ENCODE measurements around the gene MNS1. TPM values are rescaled to one million over a fixed set of nuclear protein-coding genes. Genes with fewer than 3 reads are reported as not detected.
"Not testable (repeated sequence)": the region's sequence is repeated elsewhere in the genome, so short reads cannot be mapped to it uniquely, and the experiment has no call there.

The MNS1 gene
- total RNA-seq, 1 donor from 2014 or later: 0.84 TPM

- Histone ChIP-seq H3K36me3 (ENCODE audit: control insufficient read depth, insufficient read depth, low read length) (no peaks in the 10 kb centered on the region), H3K4me3 (ENCODE audit: low read depth, low read length) (no peak overlapping the region), H3K27me3 (ENCODE audit: control insufficient read depth, insufficient read depth, low read length) (no peaks in the 10 kb centered on the region)
- no peak for TF ChIP-seq CTCF (IDR thresholded peaks at IDR 0.05; ENCODE audit: insufficient read depth, low read length, poor library complexity, severe bottlenecking)
- no peak for DNase-seq (ENCODE audit: low read depth)
Observed at GRCh38 chr15:56411122-56411749, 53.7 kb downstream of the MNS1 start.

GRCh38 chr15:56410721-56411120, 54.2 kb downstream of the MNS1 start:
- Histone ChIP-seq H3K27me3 (ENCODE audit: control insufficient read depth, insufficient read depth, low read length) (no peaks in the 10 kb centered on the region), H3K36me3 (ENCODE audit: control insufficient read depth, insufficient read depth, low read length) (no peaks in the 10 kb centered on the region), H3K4me3 (ENCODE audit: low read depth, low read length) (no peak overlapping the region)
- DNase-seq (ENCODE audit: low read depth): no peak
- TF ChIP-seq CTCF (IDR thresholded peaks at IDR 0.05; ENCODE audit: insufficient read depth, low read length, poor library complexity, severe bottlenecking): no peak

- not testable (repeated sequence) for H3K27me3 ChIP-seq (ENCODE audit: control insufficient read depth, insufficient read depth, low read length); H3K36me3 ChIP-seq (ENCODE audit: control insufficient read depth, insufficient read depth, low read length); DNase-seq (ENCODE audit: low read depth); H3K4me3 ChIP-seq (ENCODE audit: low read depth, low read length)
Observed at GRCh38 chr15:56399209-56399608, 65.7 kb downstream of the MNS1 start.

GRCh38 chr15:56397325-56397724, 67.6 kb downstream of the MNS1 start:
- H3K27me3 ChIP-seq (ENCODE audit: control insufficient read depth, insufficient read depth, low read length); H3K36me3 ChIP-seq (ENCODE audit: control insufficient read depth, insufficient read depth, low read length); DNase-seq (ENCODE audit: low read depth); H3K4me3 ChIP-seq (ENCODE audit: low read depth, low read length): not testable (repeated sequence)

- no peaks in the 10 kb centered on the region for H3K27me3 ChIP-seq (ENCODE audit: control insufficient read depth, insufficient read depth, low read length)
- TF ChIP-seq CTCF (IDR thresholded peaks at IDR 0.05; ENCODE audit: insufficient read depth, low read length, poor library complexity, severe bottlenecking): no peak
- H3K4me3 ChIP-seq (ENCODE audit: low read depth, low read length): no peak overlapping the region
- H3K36me3 ChIP-seq (ENCODE audit: control insufficient read depth, insufficient read depth, low read length): no peaks in the 10 kb centered on the region
- DNase-seq (ENCODE audit: low read depth): no peak
Observed at GRCh38 chr15:56394909-56395308, 70.0 kb downstream of the MNS1 start.

GRCh38 chr15:56393277-56393676, 71.7 kb downstream of the MNS1 start:
- Histone ChIP-seq H3K4me3 (ENCODE audit: low read depth, low read length) (no peak overlapping the region), H3K27me3 (ENCODE audit: control insufficient read depth, insufficient read depth, low read length) (no peaks in the 10 kb centered on the region), H3K36me3 (ENCODE audit: control insufficient read depth, insufficient read depth, low read length) (no peaks in the 10 kb centered on the region)
- DNase-seq (ENCODE audit: low read depth): no peak
- no peak for TF ChIP-seq CTCF (IDR thresholded peaks at IDR 0.05; ENCODE audit: insufficient read depth, low read length, poor library complexity, severe bottlenecking)

GRCh38 chr15:56390739-56391267, 74.1 kb downstream of the MNS1 start:
- no peak for DNase-seq (ENCODE audit: low read depth)
- TF ChIP-seq CTCF (IDR thresholded peaks at IDR 0.05; ENCODE audit: insufficient read depth, low read length, poor library complexity, severe bottlenecking): no peak
- no peaks in the 10 kb centered on the region for H3K27me3 ChIP-seq (ENCODE audit: control insufficient read depth, insufficient read depth, low read length)
- no peaks in the 10 kb centered on the region for H3K36me3 ChIP-seq (ENCODE audit: control insufficient read depth, insufficient read depth, low read length)
- H3K4me3 ChIP-seq (ENCODE audit: low read depth, low read length): no peak overlapping the region

Measured in kidney epithelial cell (primary cell).